Smooth muscle cell of bladder (primary cell): ENCODE data around the gene CENPQ. TPM values are rescaled to one million over a fixed set of nuclear protein-coding genes. Genes with fewer than 3 reads are reported as not detected.

Source experiments
- total RNA-seq: library from RNA; depleted of rRNA; stranded (reverse); fragments of >200 nt; gene quantifications from 2 replicates; pipeline ENCODE4 v1.2.3, GENCODE V29; 2014

The CENPQ gene, protein sequence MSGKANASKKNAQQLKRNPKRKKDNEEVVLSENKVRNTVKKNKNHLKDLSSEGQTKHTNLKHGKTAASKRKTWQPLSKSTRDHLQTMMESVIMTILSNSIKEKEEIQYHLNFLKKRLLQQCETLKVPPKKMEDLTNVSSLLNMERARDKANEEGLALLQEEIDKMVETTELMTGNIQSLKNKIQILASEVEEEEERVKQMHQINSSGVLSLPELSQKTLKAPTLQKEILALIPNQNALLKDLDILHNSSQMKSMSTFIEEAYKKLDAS
- 2.9 and 4.0 TPM in 2 replicates for total RNA-seq

DNA sequence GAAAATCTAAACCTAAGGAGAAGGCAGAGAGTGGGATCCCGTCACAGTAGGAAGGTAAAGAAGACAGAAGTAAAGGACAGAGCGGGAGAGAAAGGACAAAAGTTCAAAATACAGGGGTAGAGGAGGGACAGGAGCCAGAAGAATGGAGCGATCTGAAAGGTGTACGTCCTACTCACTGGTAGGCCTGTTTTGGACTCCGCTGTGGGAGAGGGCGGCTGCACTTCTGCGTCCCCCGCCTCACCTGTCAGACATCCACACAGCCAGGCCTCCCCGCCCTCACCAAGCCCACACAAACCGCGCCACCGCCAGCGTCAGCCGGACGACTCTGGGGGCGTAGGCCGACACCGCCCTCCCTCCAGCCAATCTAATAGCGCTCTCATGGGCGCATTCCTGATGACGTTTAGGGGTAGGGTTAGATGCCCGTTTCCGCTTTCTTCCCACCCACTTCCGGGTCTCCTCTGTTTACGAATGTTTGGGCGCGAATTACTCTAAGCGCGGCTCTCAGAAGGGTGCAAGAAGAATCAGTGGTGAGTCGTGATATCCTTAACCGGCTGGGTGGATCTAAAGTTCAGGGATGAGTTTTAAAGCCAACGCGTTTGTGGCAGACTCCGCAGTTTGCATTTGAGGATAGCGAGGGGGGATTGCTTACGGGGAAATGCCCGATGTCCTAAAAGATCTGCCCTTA is at the start of gene CENPQ, which contains the start of gene MMUT:
Gene CENPQ (plus strand): TSS at position 444 of the 685 bp plus-strand sequence. CDS start 6,807 bp downstream, outside the sequence.
Gene MMUT (minus strand): TSS at position 327 of the 685 bp plus-strand sequence. CDS start 3,787 bp downstream, outside the sequence.

DNA sequence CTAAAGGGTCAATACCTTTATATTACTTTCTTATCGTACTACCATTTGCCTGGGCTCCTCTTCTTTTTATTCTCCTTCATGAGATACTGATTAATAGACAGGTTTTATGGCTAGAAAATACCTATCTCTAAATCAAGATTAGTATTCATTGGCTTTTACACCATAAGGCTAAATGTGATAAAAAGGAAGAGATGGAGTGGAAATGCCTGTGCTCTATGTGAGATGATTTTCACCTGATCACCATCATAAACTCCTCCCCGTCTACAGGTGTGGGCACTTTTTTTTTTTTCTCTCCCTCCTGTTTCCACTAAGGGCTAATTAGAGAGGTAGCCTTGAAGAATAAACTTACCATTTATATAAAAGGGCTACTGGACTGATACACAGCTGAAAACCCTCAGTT is 36.5 kb downstream of the CENPQ start, which contains the start of gene GLYATL3:
Gene GLYATL3 (plus strand): TSS at position 301 of the 400 bp plus-strand sequence. CDS start 12,068 bp downstream, outside the sequence.

Other genes starting within 250 kb of the CENPQ start
- 16.1 and 17.9 TPM in 2 replicates for gene MMUT, start 117 bp upstream of the CENPQ start, total RNA-seq
- gene GLYATL3, start 36.6 kb downstream of the CENPQ start, total RNA-seq = not detected in 2 replicates
- gene C6orf141, start 87.3 kb downstream of the CENPQ start, total RNA-seq = 2.6 and 3.0 TPM in 2 replicates
- not detected in 2 replicates for gene RHAG, start 173.5 kb downstream of the CENPQ start, total RNA-seq